ENCODE data around the gene TMCC1. TPM values are rescaled to one million over a fixed set of nuclear protein-coding genes. Genes with fewer than 3 reads are reported as not detected.

TMCC1 gene
- total RNA-seq, 1 donor from 2014 or later, result 37.8 TPM

DNA sequence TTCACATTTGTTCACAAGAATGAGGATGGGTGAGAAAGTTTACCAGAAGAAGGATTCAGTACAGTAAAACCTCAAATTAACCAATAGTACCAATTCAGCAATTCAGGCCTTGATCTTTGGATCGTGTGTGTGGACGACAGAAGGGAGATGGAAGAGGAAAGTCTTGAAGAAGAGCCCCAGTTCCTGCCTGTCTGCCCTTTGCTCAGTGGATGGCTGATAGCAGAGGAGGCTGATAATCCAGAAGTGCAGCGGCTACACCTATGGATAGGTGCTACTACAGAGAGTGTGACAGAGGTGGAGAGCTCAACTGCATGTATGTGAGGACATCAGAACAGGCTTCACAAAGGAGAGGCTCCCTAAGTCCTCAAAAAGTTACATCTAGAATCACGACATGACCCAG is 257.9 kb downstream of the TMCC1 start:
- Mint-ChIP-seq H3K4me3 (ENCODE audit: unreplicated experiment) (no peak overlapping the region), H3K9me3 (ENCODE audit: unreplicated experiment) (peaks cover 13% of the 10 kb centered on the region), H3K36me3 (ENCODE audit: unreplicated experiment) (no peaks in the 10 kb centered on the region), H3K27me3 (ENCODE audit: unreplicated experiment) (no peaks in the 10 kb centered on the region), H3K4me1 (ENCODE audit: unreplicated experiment) (no peaks in the 10 kb centered on the region), H3K27ac (ENCODE audit: unreplicated experiment) (no peak overlapping the region)
- DNase-seq (ENCODE audit: extremely low spot score, unreplicated experiment), result no peak
- TF ChIP-seq, protein P1, sequence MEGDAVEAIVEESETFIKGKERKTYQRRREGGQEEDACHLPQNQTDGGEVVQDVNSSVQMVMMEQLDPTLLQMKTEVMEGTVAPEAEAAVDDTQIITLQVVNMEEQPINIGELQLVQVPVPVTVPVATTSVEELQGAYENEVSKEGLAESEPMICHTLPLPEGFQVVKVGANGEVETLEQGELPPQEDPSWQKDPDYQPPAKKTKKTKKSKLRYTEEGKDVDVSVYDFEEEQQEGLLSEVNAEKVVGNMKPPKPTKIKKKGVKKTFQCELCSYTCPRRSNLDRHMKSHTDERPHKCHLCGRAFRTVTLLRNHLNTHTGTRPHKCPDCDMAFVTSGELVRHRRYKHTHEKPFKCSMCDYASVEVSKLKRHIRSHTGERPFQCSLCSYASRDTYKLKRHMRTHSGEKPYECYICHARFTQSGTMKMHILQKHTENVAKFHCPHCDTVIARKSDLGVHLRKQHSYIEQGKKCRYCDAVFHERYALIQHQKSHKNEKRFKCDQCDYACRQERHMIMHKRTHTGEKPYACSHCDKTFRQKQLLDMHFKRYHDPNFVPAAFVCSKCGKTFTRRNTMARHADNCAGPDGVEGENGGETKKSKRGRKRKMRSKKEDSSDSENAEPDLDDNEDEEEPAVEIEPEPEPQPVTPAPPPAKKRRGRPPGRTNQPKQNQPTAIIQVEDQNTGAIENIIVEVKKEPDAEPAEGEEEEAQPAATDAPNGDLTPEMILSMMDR (IDR thresholded peaks at IDR 0.05), result no peak

DNA sequence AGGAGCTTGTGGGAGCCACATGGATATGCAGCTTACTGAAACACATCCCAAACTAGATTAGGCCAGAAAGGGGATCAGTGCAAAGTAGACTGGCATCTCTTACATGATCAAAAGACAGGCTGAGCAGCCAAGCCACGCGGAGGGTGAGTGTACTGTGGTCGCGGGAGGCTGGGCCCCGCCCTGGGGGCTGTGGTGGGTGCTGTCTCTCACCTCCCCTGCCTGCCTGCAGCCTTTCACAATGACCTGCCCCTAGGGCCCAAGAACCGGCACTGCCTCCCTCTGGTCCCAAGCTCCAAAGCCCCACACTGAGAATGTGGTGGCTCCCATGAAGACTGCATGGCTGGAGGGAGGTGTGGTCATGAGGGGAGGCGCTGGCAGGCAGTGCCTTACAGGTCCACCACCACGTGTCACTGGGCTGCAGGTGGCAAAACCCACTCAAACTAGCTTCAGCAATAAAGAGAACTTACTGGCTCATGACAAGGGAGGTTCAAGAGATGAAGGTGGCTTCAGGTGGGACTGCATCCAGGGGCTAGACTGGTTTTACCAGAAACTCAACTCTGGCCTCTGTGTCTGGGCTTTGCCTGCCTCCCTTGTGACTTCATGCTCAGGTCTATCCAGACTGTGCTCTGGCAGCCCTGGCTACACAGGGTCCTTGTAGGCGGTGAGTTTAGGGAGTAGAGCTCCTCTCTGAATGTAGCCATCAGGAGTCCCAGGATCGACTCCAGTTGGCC is 259.6 kb downstream of the TMCC1 start:
- no peak overlapping the region for H3K4me3 Mint-ChIP-seq (ENCODE audit: unreplicated experiment)
- no peaks in the 10 kb centered on the region for H3K4me1 Mint-ChIP-seq (ENCODE audit: unreplicated experiment)
- DNase-seq (ENCODE audit: extremely low spot score, unreplicated experiment), result no peak
- H3K9me3 Mint-ChIP-seq (ENCODE audit: unreplicated experiment), result peaks cover 13% of the 10 kb centered on the region
- no peaks in the 10 kb centered on the region for H3K27me3 Mint-ChIP-seq (ENCODE audit: unreplicated experiment)
- H3K27ac Mint-ChIP-seq (ENCODE audit: unreplicated experiment), result no peak overlapping the region
- no peaks in the 10 kb centered on the region for H3K36me3 Mint-ChIP-seq (ENCODE audit: unreplicated experiment)
- TF ChIP-seq, protein P1 (IDR thresholded peaks at IDR 0.05), result no peak

DNA sequence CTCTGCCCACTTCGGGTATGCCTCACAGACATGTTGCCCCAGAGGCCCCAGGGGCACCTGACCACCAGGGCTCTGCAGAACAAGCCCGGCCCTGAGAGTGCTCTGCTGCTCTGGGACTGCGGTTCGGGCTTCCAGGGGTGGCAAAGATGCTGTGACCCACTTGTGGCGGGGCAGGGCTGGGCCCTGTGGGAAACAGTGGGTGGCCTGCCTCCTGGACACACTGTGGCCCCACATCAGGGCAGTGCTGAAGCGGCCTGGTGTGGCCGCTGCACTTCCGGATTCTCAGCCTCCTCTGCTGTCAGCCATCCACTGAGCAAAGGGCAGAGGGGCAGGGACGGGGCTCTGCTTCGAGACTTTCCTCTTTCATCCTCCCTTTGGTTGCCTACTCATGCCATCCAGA is 260.5 kb downstream of the TMCC1 start:
- no peaks in the 10 kb centered on the region for H3K36me3 Mint-ChIP-seq (ENCODE audit: unreplicated experiment)
- H3K27ac Mint-ChIP-seq (ENCODE audit: unreplicated experiment), result no peak overlapping the region
- H3K4me1 Mint-ChIP-seq (ENCODE audit: unreplicated experiment), result peaks cover 3% of the 10 kb centered on the region
- peaks cover 13% of the 10 kb centered on the region for H3K9me3 Mint-ChIP-seq (ENCODE audit: unreplicated experiment)
- TF ChIP-seq, protein P1 (IDR thresholded peaks at IDR 0.05), result no peak
- no peaks in the 10 kb centered on the region for H3K27me3 Mint-ChIP-seq (ENCODE audit: unreplicated experiment)
- no peak overlapping the region for H3K4me3 Mint-ChIP-seq (ENCODE audit: unreplicated experiment)
- no peak for DNase-seq (ENCODE audit: extremely low spot score, unreplicated experiment)

DNA sequence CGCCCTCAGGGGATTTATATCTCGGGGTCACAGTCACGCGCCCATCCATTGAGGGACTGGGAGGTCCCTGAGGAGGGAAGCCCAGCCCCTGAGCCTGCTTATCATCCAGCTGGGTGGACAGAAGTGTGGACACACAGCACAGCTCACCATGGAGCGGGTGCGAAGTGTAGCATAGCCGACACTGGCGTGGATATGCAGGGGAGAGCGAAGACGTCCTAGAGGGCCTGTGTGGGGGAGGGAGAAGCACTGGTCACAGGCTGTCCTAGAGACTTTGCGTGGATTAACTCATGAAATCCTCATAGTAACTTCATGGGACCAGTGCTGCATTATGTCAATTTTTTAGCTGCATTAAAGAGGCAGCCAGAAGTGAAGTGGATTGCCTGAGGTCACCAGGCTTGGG is 261.0 kb downstream of the TMCC1 start:
- no peak for DNase-seq (ENCODE audit: extremely low spot score, unreplicated experiment)
- no peak overlapping the region for H3K4me3 Mint-ChIP-seq (ENCODE audit: unreplicated experiment)
- no peaks in the 10 kb centered on the region for H3K36me3 Mint-ChIP-seq (ENCODE audit: unreplicated experiment)
- peaks cover 7% of the 10 kb centered on the region for H3K4me1 Mint-ChIP-seq (ENCODE audit: unreplicated experiment)
- H3K27me3 Mint-ChIP-seq (ENCODE audit: unreplicated experiment), result no peaks in the 10 kb centered on the region
- TF ChIP-seq, protein P1 (IDR thresholded peaks at IDR 0.05), result no peak
- no peak overlapping the region for H3K27ac Mint-ChIP-seq (ENCODE audit: unreplicated experiment)
- peaks cover 13% of the 10 kb centered on the region for H3K9me3 Mint-ChIP-seq (ENCODE audit: unreplicated experiment)

DNA sequence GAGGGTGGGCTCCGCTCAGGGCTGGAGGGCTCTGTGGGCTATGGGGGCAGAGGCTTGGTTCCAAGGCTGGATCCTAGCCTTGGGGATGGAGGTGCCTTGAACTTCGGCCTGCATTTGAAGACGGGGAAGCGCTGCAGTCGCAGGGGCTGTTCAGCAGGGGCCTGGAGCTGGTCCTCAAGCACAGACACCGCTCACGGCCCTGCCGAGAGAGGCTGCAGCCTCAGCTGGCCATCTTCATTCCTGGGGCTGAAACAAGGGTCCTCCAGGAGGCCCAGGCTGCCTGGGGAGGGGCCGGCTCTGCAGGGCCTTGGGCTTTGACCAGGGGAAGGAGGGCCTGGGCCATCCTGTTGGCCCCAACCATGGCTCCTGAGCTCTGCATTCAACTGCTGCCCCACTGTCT is 261.5 kb downstream of the TMCC1 start:
- Mint-ChIP-seq H3K4me3 (ENCODE audit: unreplicated experiment) (no peak overlapping the region), H3K9me3 (ENCODE audit: unreplicated experiment) (peaks cover 9% of the 10 kb centered on the region), H3K27me3 (ENCODE audit: unreplicated experiment) (no peaks in the 10 kb centered on the region), H3K4me1 (ENCODE audit: unreplicated experiment) (peaks cover 12% of the 10 kb centered on the region), H3K36me3 (ENCODE audit: unreplicated experiment) (no peaks in the 10 kb centered on the region), H3K27ac (ENCODE audit: unreplicated experiment) (no peak overlapping the region)
- no peak for DNase-seq (ENCODE audit: extremely low spot score, unreplicated experiment)
- TF ChIP-seq, protein P1 (IDR thresholded peaks at IDR 0.05), result no peak

Measured in osteocyte (in vitro differentiated cells).